EL (cell line): ENCODE data around the gene SCN2B.
"Not testable (repeated sequence)": the region's sequence is repeated elsewhere in the genome, so short reads cannot be mapped to it uniquely, and the experiment has no call there.

ENCODE experiments used
- DNase-seq: peaks from one replicate; pipeline ENCODE4 v3.0.0-alpha.2; 2016

Gene SCN2B

GRCh38 chr11:118205606-118206378 lies 29.4 kb upstream of the SCN2B start:
- no peak for DNase-seq

- DNase-seq = no peak
Observed at GRCh38 chr11:118202599-118203422, 26.4 kb upstream of the SCN2B start.

DNA sequence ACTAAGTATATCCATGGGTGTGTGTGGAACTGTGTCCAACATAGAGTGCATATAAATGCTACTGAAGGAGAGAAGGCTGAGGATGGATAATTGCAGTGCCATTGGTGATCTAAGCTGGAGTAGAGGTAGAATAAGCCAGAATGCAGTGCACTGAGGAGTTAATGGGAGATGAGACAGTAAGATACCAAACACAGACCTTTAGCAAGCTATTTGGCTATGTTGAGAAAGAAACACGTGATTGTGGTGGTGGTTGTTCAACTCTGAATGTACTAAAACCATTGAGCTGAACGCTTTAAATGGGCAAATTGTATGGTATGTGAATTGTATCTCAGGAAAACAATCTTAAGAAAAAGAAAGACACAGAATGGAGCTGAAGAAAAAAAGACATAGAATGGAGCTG lies 25.5 kb upstream of the SCN2B start:
- DNase-seq = no peak

DNA sequence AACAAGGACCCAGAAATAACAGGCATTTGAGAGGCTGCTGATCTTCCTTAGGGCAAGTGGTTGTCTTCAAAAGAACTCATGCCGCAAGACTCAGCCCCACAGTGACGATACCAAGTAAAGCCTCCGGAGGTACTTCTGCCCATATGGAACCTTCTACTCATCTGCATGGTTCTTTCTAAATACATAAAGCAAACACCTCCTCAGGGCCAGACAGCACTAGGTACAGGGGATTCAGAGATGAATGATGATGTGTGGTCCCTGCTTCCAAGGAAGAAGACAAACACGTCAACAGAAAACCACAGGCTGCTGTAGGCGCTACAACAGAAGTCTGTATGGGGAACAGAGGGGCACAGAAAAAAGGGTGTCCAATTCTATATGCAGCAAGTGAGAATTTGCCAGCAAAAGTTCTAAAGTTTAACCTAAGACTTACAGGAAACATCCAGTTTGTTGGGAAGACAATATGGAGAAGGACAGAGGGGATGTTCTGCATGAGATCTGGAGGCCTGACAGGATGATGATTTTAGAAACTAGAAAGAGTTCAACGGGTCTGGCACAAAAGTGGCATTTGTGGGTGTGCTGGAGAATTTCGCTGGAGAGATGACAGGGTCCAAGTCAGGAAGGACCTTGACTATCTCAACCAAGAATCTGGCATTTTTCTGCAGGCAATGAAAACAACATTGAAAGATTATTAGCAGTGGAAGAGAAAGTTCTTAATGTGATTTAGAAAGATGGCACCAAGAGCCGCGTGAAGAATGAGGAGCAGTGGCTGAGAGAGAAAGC lies 24.7 kb upstream of the SCN2B start:
- DNase-seq = no peak

- DNase-seq = no peak
Observed at GRCh38 chr11:118200497-118200896, 24.1 kb upstream of the SCN2B start.

- DNase-seq = no peak
Observed at GRCh38 chr11:118199135-118199534, 22.7 kb upstream of the SCN2B start.

DNA sequence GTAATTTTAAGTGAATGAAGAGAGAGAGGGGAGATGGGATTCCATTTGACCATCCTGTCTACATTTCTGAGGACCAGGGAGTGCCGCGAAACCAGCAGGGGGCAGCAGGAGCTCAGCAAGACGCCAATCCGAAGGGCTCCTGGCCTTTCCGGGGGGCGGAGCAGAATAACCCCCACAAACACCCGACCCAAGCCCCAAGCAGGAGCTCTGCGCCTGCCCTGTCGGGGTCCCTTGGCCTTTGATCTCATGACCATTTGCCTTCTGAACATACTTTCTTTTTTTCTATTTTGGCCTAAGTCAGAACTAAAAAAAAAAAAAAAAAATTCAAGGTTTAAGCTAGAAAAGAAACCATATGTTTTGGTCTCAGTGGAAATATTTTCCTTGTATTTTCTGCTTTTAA lies 21.9 kb upstream of the SCN2B start:
- peak; percentile 57 for DNase-seq

GRCh38 chr11:118194835-118195627 lies 18.6 kb upstream of the SCN2B start:
- DNase-seq = peak; percentile 56

DNA sequence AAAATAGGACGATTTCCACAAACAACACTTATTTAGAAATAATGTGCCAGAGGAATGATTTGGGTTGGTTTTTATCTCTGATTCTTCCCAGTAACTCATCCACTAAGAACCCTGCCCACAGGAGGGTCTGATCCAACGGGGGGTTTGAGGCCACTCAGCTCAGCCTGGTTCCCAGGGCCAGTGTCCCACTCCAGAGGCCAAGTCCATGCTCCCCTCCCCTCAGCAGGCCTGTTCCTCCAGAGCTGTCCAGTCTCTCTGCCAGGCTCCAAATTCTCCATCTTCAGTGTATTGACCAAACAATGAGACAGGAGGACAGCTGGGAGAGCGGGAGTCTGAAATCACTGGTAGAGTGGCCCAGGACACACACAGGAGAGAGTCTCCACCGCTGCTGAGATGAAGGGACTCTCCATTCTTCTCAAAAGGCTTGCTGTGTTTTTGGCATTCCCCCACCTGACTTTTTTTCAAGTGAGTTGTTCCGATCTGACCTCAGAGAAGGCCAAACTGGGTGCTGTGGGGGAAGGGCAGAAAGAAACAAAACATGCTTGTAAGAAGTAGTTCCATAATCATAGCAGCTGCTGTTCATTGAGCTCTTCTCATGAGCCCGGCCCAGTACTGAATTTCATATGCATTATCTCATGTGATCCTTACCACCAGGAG lies 17.6 kb upstream of the SCN2B start:
- no peak for DNase-seq

GRCh38 chr11:118192817-118193216 lies 16.4 kb upstream of the SCN2B start:
- not testable (repeated sequence) for DNase-seq

DNA sequence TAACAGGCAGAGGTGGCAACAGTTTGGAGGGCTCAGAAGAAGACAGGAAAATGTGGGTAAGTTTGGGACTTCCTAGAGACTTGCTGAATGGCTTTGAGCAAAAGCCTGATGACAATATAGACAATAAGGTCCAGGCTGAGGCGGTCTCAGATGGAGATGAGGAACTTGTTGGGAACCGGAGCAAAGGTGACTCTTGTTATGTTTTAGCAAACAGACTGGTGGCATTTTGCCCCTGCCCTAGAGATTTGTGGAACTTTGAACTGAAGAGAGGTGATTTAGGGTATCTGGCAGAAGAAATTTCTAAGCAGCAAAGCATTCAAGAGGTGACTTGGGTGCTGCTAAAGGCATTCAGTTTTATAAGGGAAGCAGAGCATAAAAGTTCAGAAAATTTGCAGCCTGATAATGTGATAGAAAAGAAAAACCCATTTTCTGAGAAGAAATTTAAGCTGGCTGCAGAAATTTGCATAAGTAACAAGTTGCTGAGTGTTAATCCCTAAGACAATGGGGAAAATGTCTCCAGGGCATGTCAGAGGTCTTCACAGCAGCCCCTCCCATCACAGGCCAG lies 14.6 kb upstream of the SCN2B start:
- not testable (repeated sequence) for DNase-seq

GRCh38 chr11:118186346-118187107 lies 10.1 kb upstream of the SCN2B start:
- DNase-seq = no peak

GRCh38 chr11:118184784-118185579 lies 8.5 kb upstream of the SCN2B start:
- no peak for DNase-seq

- DNase-seq = not testable (repeated sequence)
Observed at GRCh38 chr11:118183691-118184090, 7.3 kb upstream of the SCN2B start.

DNA sequence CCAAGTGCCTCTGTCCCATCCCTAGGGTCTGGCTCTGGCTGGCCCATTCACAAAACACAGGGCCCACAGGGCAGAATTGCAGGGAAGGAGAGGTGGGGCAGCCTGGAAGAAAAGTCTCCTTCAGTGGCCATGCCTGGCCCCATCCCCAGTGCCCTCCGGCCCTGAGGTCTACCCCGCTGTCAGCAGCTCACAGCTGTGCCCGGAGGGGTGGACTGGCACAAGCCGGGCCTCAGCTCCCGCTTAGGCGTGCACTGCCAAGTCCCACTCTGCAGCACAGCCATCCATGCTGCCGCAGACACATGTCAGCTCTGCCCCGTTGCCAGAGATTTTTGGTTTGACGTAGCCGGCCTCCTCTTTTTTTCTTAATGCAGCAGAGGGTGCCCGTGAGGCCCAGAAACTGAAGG lies 3.9 kb upstream of the SCN2B start:
- DNase-seq = peak; percentile 42

- DNase-seq = no peak
Observed at GRCh38 chr11:118176778-118177134, 317 bp upstream of the SCN2B start.

DNA sequence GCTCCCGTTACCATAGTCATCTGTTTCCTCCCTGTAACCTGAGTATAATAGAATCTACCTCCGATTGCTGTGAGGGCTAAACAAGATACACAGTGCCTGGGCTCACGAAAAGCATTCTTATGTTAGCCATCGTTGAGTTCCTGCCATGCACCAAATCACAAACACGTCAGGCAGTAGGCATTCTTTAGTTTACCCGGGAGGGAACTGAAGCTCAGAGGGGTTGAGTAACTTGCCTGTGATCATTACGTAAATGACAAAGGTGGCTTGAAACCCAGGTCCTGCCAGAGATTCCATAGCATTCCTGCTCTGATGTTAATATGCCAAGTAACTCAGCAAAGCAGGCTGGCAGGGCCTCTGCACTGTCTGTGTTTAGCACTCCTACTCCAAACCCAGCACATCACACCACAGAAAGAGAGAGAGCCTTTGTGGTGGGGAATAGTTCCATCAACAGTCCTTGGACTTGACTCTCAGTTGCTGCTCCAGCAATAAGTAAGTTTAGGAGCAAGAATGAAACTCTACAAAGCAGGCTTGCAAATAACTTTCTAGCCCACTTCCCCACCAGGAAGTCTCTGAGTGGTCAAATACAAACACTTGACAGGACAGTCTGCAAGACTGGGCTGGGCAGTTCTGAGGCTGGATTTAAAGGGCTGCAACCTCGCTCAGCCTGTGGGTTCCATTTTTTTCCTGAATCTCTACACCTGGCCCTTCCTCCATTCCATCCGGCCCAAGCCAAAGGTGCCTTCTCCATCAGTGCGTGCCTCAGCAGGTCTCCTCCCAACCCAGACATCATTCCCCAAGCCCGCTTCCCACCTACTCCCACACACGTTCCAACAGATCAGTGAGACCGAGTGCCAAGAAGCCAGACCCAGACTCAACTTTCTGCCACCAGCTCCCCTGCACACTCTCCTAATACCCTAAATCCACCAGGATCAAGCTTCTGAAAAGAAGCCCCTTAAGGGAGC lies 1.1 kb downstream of the SCN2B start:
- DNase-seq = no peak

DNA sequence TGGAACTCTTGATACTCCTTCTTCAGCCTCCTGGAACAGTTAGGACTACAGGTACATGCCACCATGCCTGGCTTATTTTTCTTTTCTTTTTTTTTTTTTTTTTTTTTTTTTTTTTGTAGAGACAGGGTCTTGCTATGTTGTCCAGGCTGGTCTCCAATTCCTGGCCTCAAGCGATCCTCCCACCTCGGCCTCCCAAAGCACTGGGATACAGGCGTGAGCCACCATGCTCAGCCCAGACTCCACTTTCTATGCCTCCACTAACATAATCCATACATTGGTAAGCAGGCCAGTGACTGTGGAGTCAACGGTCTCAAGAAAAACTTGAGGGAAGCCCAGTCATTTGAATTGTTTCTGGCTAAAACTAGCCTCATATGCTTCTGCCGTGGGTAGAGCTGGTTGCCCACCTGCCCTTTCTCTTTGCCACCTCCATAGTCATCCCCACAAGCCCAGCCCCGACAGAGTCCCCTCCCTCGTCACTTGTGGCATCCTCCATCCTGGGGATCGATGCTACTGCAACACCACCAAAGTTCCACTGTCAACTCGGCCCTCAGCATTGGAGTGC lies 2.4 kb downstream of the SCN2B start:
- DNase-seq = no peak

- DNase-seq = no peak
Observed at GRCh38 chr11:118172356-118172755, 4.1 kb downstream of the SCN2B start.
